ENCODE results near the gene TUBB4B.
"Not testable (repeated sequence)": the region's sequence is repeated elsewhere in the genome, so short reads cannot be mapped to it uniquely, and the experiment has no call there.

The TUBB4B gene

DNA sequence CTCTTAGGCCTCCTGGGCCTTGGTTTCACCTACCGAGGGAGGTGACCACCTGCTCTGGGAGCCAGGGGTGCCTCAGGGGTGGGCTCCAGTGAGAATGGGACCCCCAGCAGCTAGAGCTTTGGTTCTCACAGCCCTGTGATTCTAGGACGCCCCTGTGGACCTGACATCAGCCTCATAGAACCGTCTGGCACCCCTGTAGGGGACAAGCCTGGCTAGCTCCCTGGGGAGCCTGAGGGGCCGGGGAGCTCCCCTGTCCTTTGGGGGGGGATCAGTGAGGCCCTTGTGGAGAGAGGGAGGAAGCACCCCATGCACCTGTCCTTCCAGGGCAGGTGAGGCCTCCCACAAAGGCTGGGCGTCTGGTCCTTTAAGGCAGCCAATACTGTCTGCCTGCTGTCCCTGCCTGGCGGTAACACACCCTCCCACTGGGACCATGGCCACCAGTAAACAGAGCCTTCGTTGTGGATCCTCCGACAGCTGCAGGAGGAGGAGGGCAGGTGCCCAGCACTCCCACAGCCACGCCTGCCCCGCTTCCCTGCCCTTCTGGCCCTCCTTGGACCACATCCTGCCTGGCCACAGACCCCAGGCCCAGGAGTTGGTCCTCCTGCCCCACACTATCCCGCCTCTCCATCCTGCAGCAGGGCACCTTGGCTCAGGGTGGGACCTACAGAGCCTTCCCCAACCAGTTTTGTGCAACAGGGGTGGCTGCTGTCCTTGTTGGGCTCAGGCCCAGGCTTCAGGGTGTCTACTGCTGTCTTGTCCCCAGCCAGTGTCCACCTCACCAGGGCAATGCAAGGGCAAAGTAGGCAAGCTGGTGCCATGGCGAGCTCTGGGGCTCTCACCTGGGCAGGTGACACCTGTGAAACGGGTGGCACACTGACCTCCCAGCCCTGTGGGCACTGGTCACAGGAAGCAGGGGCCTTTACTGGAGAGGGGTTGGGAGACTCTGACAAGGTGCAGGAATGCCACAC is 3.0 kb upstream of the TUBB4B start:
- DNase-seq: no peak

DNA sequence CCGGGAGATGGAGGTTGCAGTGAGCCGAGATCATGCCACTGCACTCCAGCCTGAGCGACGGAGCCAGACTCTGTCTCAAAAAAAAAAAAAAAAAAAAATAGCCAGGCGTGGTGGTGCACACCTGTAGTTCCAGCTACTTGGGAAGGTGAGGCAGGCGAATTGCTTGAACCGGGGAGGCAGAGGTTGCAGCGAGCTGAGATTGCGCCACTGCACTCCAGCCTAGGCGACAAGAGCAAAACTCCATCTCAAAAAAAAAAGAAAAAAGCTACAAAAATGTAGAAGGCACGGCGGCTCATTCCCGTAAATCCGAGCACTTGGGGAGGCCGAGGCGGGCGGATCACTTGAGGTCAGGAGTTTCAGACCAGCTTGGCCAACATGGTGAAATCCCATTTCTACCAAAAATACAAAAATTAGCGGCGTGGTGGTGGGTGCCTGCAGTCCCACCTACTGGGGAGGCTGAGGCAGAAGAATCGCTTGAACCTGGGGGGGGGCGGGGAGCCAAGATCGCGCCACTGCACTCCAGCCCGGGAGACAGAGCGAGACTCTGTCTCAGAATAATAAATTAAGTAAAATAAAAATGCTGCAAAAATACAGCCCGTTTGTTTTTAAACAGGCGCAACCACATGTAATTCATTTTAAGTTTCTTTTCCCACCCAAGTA is 1.4 kb upstream of the TUBB4B start:
- DNase-seq: not testable (repeated sequence)

DNA sequence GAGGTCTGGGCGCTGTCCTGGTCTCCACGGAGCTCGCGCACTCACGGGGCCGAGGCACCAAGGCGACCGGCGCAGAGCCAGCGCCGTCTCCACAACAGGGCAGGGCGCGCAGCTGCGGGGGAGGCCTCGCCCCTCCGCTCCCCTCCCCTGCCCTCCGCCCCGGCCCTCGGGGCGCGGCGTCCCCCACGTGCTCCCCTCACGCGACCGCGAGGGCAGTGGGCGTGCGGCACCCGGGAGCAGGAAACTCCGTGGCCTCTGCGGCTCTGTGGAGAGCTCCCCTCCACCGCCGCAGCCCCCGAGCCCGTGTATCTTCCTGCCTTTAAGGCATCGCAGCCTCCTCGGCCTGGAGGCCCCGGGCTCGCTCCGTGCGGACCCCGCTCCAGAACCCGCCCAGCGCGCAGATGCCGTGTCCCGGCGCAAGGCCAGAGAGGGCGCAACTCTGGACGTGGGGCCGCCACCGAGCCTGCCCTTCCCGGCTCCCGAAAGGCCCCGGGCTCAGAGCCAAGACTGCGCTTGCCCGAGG is 708 bp upstream of the TUBB4B start:
- DNase-seq: no peak

DNA sequence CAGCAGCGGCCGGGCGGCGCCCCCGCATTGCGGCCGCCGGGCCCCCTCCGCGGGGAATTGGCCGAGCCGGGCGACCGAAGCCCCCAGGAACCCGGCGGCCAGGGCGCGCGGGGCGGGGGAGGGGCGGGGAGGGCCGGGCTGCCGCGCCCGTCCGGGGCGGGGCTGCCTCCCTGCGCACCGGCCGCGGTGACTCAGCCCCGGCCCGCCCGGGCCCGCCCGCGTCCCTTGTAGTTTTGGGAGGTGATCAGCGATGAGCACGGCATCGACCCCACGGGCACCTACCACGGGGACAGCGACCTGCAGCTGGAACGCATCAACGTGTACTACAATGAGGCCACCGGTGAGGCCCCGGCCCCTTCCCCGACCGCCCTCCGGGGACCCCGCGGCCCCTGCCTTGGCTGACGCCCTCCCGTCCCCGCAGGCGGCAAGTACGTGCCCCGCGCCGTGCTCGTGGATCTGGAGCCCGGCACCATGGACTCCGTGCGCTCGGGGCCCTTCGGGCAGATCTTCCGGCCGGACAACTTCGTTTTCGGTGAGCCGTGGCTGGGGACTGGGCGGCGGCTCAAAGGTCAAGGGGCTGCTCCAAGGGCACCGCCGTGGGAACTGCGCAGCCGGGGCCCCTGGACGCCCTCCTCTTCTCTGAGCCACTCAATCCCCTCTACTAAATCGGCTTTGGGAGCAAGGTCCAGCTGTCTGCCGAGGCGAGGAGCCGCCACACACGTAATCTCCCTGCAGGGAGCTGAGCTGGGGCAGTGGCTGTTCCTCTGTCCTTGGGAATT is 592 bp downstream of the TUBB4B start:
- DNase-seq: no peak

DNA sequence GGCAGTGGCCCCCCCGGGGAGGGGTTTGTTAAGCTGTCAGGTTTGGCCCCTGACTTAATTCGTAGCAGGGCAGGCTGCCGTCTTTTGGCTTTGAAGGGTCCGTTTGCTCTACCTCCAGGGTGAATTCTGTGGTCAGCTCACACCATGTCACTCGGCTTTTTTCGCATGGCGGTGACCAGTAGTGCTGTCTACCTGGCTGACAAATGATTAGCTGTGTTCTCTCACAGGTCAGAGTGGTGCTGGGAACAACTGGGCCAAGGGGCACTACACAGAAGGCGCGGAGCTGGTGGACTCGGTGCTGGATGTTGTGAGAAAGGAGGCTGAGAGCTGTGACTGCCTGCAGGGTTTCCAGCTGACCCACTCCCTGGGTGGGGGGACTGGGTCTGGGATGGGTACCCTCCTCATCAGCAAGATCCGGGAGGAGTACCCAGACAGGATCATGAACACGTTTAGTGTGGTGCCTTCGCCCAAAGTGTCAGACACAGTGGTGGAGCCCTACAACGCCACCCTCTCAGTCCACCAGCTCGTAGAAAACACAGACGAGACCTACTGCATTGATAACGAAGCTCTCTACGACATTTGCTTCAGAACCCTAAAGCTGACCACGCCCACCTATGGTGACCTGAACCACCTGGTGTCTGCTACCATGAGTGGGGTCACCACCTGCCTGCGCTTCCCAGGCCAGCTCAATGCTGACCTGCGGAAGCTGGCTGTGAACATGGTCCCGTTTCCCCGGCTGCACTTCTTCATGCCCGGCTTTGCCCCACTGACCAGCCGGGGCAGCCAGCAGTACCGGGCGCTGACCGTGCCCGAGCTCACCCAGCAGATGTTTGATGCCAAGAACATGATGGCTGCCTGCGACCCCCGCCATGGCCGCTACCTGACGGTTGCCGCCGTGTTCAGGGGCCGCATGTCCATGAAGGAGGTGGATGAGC is 1.4 kb downstream of the TUBB4B start:
- no peak for DNase-seq

DNA sequence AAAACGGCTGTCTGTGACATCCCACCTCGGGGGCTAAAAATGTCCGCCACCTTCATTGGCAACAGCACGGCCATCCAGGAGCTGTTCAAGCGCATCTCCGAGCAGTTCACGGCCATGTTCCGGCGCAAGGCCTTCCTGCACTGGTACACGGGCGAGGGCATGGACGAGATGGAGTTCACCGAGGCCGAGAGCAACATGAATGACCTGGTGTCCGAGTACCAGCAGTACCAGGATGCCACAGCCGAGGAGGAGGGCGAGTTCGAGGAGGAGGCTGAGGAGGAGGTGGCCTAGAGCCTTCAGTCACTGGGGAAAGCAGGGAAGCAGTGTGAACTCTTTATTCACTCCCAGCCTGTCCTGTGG is 2.2 kb downstream of the TUBB4B start:
- DNase-seq: not testable (repeated sequence)

DNA sequence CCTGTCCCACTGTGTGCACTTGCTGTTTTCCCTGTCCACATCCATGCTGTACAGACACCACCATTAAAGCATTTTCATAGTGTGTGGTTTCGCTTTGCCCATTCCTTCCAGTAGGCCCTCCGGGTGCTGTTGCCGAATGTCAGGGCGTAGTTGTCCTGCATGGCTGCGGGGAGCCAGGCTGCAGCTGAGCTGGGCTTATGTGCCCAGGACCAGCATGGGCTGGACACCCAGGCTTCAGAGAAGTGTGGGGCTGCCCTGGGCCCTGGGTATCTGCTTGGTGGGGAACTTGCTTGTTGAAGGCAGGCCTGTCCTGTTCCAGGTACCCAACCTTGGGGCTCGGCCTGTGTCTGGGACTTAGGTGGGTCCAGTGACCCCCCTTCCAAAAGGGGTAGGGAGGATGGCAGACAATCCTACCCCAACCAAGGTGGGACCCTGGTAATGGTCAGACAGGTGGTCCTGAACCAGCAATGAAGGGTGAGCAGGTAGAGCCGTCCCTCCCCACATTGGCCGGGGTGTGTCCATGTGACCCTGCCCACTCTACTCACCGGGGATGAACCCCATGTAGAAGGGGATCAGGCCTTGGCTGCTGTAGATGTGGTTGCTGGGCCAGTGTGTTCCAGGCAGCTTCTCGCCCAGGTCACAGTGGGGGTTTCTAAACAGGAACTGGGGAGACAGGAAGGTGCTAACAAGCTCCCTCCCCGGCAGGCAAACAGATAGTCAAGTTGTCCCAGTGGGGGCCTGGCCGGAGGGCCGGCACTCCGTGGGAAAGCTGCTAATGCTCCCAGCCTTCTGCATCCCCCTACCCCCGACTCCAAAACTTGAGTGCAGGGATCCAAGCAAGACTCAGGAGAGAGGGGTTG is 2.8 kb downstream of the TUBB4B start:
- no peak for DNase-seq

DNA sequence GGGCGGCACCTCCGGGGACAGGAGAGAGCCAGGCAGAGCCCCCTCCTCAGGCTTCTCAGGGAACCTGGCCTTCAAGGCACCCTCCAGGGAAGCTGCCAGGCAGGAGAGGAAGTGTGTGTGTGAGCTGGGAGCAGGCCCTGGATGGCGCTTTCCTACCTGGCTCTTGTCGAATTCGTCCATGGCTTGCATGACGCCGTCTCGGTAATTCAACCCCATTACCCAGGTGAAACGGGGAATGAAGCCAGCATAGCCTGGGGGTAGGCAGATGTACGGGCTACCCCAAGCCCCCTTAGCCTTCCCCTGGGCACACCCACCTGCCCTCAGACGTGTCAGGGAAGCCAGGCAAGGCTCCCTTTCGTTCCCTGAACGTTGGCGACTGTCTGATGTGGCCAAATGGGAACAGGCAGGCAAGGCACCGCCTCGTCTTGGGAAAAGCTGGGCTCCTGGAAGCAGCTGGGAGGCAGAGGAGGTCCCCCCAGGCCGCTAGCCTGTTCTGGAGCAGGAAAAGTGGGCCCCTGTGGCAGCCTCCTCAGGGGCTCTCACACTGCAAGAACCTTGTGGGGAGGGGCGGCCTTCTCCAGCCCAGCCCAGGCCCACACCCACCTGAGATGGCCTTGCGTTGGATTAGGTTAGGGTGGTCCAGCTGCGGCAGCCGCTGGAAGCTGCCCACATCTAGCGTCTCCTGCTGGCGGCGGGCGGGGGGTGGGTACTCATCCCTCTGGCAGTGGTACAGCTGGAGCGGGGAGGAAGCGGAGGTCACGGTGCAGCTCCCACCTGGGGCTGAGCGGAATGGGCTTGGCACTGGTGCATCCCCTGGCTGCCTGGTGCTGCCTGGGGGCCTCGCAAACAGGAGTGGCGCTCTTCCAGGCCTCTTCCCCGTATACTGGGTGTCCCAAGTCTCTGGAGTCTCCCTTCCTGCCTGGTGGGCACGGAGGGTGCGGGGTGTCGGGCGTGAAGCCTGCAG is 3.7 kb downstream of the TUBB4B start:
- no peak for DNase-seq

DNA sequence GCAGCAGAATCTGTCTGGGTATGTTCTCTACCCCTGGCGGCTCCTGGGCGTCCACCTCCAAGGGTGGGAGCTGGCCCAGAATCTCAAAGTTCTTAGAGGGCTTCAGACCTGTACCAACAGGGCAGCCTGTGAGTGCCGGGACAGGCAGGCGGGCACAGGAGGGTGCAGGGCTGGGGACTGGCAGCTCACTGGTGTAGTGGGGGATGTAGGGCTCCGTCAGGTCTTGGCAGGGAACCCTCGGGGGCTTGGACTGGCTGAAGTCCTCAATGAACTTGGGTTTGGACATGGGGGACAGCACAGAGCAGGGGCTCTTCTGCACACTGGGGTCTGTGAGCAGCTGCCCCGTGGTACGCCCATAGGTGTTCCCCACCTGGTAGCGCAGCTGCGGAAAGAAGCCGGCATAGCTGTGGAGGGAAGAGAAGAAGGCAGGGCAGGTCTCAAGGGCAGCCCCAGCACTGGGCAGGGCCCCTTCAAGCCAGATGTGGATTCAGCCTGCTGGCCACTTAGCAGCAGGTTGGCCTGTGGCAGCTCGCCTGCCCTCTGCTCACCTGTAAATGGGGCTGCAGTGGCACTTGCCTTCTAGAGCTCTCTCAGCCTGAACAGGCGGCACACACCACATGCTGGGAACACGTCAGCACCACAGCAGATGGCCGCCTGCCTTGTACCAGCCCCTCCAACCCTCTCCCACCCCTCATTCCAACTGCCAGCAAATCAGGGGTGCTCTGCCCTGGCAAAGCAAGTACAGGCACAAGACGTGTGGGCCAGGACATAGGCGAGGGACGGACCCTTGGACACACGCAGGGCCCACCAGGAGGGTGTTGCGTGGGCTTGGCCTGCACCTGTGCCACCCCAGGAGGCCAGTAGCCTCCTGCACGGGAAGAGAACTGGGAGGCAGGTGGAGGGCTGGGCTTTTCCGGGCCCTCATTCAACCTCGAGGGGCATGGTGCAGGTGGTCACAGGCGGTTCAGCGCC is 4.6 kb downstream of the TUBB4B start:
- no peak for DNase-seq

DNA sequence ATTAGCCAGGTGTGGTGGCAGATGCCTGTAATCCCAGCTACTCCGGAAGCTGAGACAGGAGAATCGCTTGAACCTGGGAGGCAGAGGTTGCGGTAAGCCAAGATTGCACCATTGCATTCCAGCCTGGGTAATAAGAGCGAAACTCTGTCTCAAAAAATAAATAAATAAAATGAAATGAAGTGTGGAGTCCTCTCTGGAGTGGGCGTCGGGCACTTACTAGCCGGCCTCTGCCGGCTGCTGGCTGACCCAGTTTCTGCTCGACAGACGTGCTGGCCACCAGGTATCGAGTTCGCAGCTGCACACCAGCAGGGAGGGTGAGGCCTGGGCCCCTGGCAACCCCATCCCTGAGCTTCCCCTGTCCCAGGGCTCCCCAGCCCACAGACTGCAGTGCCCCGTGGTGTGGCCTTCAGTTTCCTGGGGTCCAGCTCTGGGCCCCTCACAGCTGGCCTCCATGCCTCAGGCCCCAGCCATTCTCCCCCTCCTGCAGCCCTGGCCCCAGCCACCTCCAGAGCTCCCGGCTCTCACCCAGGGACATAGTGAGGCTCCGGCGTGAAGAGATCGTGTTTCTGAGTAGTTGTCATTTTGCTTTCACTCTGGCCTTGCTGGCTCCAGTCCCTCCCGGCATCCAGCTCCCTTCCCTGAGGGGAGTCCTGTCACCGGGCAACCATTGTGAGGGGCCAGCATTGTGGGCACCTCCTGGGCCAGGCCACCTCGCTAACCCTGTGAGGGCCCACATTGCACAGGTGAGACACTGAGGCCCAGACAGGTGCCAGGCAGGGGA is 6.2 kb downstream of the TUBB4B start:
- no peak for DNase-seq

DNA sequence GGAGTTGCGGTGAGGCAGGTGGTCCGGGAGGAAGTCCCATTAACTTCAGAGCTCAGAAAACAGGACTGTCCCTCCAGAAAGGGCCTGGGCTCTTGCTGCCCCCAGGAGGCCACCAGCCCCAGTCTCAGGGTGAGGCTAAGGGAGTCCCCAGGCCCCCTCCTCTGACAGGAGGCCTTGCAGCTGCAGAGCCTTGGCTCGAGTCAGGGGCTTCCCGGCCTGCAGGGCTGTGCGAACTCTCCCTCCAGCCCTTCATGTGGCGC is 6.8 kb downstream of the TUBB4B start:
- DNase-seq: no peak

DNA sequence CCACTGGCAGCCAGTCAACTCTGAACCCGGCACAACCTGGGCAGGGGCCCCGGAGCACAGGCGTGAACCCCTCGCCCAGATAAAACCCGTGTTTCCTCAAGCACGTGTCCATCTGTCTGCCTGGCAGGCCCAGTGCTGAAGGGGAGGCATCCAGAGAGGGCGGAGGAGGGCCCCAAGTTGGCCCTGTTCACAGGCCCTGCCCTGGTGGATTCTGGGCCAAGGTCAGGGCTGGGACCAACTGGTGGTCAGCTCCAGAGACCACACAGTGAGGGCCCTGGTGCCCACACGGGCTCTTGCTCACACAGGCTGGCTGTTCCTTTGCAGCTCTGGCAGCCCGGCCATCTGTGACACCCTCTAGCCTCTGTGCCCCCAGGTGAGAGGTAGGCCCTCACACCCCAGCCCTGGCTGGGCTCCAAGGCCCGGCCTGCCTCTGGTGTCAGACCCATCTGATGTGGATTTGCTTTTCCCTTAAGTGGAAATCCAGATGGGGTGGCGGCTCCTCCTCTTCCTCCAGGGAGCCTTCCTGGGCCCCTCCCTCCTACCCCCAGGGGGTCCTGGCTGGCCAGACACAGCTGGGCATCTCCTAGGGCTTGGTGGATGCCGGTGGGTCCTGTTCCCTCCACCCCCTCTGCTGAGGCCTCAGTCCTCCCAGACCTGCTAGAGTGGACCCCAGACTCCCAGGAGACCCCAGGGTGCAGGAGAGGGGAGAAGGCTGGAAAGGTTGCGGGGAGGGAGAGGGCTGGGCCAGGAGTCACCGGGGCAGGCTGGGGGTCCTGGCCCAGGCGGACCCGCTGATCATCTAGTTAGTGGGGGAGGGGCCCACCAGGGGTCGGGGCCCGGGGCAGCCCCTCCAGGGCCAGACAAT is 9.5 kb downstream of the TUBB4B start:
- no peak for DNase-seq

DNA sequence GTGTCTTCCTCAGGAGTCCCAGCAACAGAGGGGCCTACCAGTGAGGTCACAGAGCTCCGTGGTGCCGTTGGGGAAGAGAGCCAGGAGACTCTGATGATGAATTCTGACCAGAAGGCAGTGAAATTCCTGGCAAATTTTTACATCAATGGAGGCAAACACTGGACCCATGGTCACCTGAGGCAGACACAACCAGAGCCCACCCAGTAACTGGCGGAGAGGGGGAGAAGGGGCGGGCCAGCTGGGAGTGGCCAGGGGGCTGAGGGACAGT is 10.0 kb downstream of the TUBB4B start, which contains the start of gene STPG3:
Gene STPG3, plus strand, starts transcription at position 93 of the 268 bp plus-strand sequence. Its CDS starts 1 bp downstream, at position 94.
- no peak for DNase-seq

DNA sequence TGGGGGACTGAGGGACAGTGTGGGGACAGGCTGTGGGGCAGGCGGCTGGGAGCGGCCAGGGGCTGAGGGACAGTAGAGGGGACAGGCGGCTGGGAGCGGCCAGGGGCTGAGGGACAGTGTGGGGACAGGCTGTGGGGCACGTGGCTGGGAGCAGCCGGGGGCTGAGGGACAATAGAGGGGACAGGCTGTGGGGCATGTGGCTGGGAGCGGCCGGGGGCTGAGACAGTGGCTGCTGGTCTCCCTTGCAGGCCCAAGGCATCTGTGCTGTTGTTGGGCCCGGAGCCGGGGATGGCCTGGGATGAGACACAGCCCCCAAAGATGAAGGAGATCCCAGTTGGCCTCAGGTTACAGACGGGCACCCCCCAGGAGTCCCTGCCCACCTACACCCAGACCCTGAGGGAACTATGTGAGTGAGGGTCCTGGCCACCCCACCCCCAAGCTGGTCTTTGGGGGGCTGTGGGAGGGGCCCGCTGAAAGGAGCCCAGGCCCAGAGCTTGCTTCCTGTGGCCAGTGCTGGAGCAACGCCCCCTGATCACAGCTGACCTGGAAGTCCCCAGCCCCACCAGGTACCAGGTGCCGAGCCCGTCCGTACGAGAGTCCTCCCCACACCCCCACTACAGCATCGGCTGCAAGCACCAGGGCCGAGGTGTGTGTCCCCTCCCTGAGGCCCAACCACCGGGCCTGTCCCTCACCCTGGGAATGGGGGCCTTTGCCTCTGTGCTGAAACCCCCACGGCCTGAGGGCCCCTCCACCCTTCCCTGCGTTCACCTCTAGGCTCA is 10.6 kb downstream of the TUBB4B start:
- no peak for DNase-seq

DNA sequence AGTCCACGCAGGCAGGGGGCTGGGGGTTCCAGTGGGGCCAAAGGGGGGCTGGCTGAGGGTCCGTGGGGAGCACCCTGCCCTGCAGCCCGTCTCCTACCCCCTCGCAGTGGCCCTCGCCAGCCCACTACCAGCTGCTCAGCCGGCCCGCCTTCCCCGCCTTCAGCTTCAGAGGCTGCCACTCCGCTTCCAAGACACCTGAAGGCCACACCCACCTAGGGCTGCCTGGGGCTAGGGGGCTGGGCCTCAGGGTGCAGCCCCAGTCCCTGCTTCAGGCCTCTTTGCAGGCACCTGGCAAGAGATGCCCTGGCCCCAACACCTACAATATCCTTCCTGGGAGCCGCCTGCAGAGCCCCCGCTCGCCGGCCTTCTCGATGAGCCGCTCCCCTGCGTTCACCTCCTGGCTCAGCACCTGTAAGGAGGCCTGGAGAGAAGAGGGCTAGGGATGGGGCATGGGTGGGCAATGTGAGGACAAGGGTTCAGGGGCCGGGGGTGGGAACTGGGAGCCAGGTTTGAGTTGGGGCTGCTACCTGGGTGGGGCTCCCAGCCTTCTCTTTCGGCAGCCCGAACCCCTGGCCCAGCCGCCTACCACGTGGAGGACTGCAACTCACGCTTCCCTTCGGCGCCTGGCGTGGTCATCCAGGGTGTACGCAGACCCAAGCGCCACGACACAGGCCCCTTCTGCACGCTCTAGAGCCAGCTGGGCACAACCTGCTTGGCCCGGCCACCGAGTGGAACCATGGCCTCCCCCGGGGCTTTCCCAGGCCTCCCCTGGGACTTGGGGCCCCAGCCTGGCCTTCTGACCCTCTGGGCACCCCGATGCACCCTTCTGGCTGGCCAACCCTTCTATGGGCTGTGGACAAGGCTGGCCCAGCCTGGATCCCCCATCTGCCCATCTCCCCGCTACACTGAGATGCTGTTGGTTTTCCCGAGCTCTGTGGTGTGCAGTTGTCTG is 11.7 kb downstream of the TUBB4B start:
- DNase-seq: no peak

Measured in NCI-H1436 treated with DMSO at 0.1 percent for 48 hours (cell line).